PFSK-1 (cell line): ENCODE data around the gene GAGE1.

Experiments used
- FOXP2 ChIP-seq: optimal IDR thresholded peaks from 2 replicates; pipeline ENCODE3; 2011; ENCODE audit warnings: borderline replicate concordance, control low read depth, inconsistent platforms; ENCODE audit not compliant: insufficient read depth; ENCODE audit errors: extremely low read length, extremely low read depth
- POLR2AphosphoS5 ChIP-seq: IDR thresholded peaks from 2 replicates; pipeline ENCODE4 v1.6.1; 2012; ENCODE audit warnings: low read depth, mild to moderate bottlenecking, control low read depth, low read length, moderate library complexity
- REST ChIP-seq, 2 experiments: IDR thresholded peaks; 2 replicates each; pipeline versions ENCODE4 v1.6.1 to v1.8.0; 2011 to 2012; ENCODE audit warnings: low read depth in 2 of 2, low read length in 2 of 2, control low read depth in 1 of 2, inconsistent platforms in 1 of 2, mild to moderate bottlenecking in 1 of 2, moderate library complexity in 1 of 2; ENCODE audit not compliant: insufficient read depth in 1 of 2
- SIN3A ChIP-seq: IDR thresholded peaks from 2 replicates; pipeline ENCODE4 v1.6.1; 2012; ENCODE audit warnings: mild to moderate bottlenecking, low read length, moderate library complexity, borderline replicate concordance; ENCODE audit not compliant: insufficient read depth
- TAF1 ChIP-seq: IDR thresholded peaks from 2 replicates; pipeline ENCODE4 v1.6.1; 2012; ENCODE audit warnings: low read length, control low read depth, borderline replicate concordance; ENCODE audit not compliant: insufficient read depth

The GAGE1 gene

GRCh38 chrX:49610718-49611310, 12.0 kb downstream of the GAGE1 start:
- TF ChIP-seq FOXP2: no peak
- TF ChIP-seq TAF1: no peak
- no peak for TF ChIP-seq REST (IDR thresholded peaks at IDR 0.05; ENCODE audit: insufficient read depth in 1 of 2, low read depth in 2 of 2, low read length in 2 of 2)
- TF ChIP-seq SIN3A: no peak
- no peak for TF ChIP-seq POLR2AphosphoS5

- TF ChIP-seq SIN3A: no peak
- TF ChIP-seq POLR2AphosphoS5: no peak
- no peak for TF ChIP-seq FOXP2
- no peak for TF ChIP-seq TAF1
- no peak for TF ChIP-seq REST (IDR thresholded peaks at IDR 0.05; ENCODE audit: insufficient read depth in 1 of 2, low read depth in 2 of 2, low read length in 2 of 2)
Measured at GRCh38 chrX:49618574-49618973, 19.8 kb downstream of the GAGE1 start.

- TF ChIP-seq SIN3A (no peak), FOXP2 (no peak), POLR2AphosphoS5 (no peak), TAF1 (no peak), REST (IDR thresholded peaks at IDR 0.05; ENCODE audit: insufficient read depth in 1 of 2, low read depth in 2 of 2, low read length in 2 of 2) (no peak)
Measured at GRCh38 chrX:49627086-49627777, 28.4 kb downstream of the GAGE1 start.

- no peak for TF ChIP-seq POLR2AphosphoS5
- no peak for TF ChIP-seq FOXP2
- TF ChIP-seq REST (IDR thresholded peaks at IDR 0.05; ENCODE audit: insufficient read depth in 1 of 2, low read depth in 2 of 2, low read length in 2 of 2): no peak
- TF ChIP-seq SIN3A: no peak
- no peak for TF ChIP-seq TAF1
Measured at GRCh38 chrX:49644991-49645637, 46.3 kb downstream of the GAGE1 start.
